IgD-negative memory B cell (primary cell): ENCODE measurements around the gene PSG11. TPM values are rescaled to one million over a fixed set of nuclear protein-coding genes. Genes with fewer than 3 reads are reported as not detected.
"Not testable (repeated sequence)": the region's sequence is repeated elsewhere in the genome, so short reads cannot be mapped to it uniquely, and the experiment has no call there.

Experiments used
- H3K27ac Mint-ChIP-seq, 3 donors: one replicate each; pipeline ENCODE4 v1.8.0; 2020 to 2022; ENCODE audit warnings: mild to moderate bottlenecking in 3 of 3, mixed read lengths in 3 of 3, moderate library complexity in 1 of 3
- H3K27me3 Mint-ChIP-seq: one replicate; pipeline ENCODE4 v1.8.0; 2021; ENCODE audit warnings: mixed read lengths
- H3K36me3 Mint-ChIP-seq: one replicate; pipeline ENCODE4 v1.8.0; 2020; ENCODE audit warnings: mild to moderate bottlenecking, mixed read lengths
- H3K4me1 Mint-ChIP-seq, 3 donors: one replicate each; pipeline ENCODE4 v1.8.0; 2020 to 2022; ENCODE audit warnings: mixed read lengths in 3 of 3, mild to moderate bottlenecking in 1 of 3
- H3K4me3 Mint-ChIP-seq, 4 donors: one replicate each; pipeline ENCODE4 v1.8.0; 2020 to 2022; ENCODE audit warnings: mild to moderate bottlenecking in 4 of 4, mixed read lengths in 4 of 4, moderate library complexity in 3 of 4
- H3K9me3 Mint-ChIP-seq, 3 donors: one replicate each; pipeline ENCODE4 v1.8.0; 2020 to 2021; ENCODE audit warnings: mixed read lengths in 3 of 3, mild to moderate bottlenecking in 1 of 3
- polyA plus RNA-seq: library from polyadenylated mRNA; unstranded; fragments of 300-500 nt; fragmentation: Illumina TruSeq; gene quantifications from one replicate; pipeline ENCODE4 v1.2.3, GENCODE V29; 2021

Gene PSG11
- polyA plus RNA-seq, 1 donor from 2014 or later: not detected

- H3K27ac Mint-ChIP-seq, H3K4me1 Mint-ChIP-seq, H3K36me3 Mint-ChIP-seq, H3K9me3 Mint-ChIP-seq, H3K27me3 Mint-ChIP-seq, H3K4me3 Mint-ChIP-seq: not testable (repeated sequence)
Measured at GRCh38 chr19:43004846-43005245, 21.4 kb downstream of the PSG11 start.

GRCh38 chr19:43003634-43004033, 22.6 kb downstream of the PSG11 start:
- not testable (repeated sequence) for H3K36me3 Mint-ChIP-seq

GRCh38 chr19:43002948-43003347, 23.3 kb downstream of the PSG11 start:
- H3K9me3 Mint-ChIP-seq, H3K36me3 Mint-ChIP-seq, H3K4me1 Mint-ChIP-seq, H3K27ac Mint-ChIP-seq, H3K4me3 Mint-ChIP-seq, H3K27me3 Mint-ChIP-seq: not testable (repeated sequence)

More at GRCh38 chr19:43003634-43004033, 22.6 kb downstream of the PSG11 start:
- not testable (repeated sequence) for H3K4me3 Mint-ChIP-seq, H3K27ac Mint-ChIP-seq, H3K27me3 Mint-ChIP-seq, H3K9me3 Mint-ChIP-seq, H3K4me1 Mint-ChIP-seq

GRCh38 chr19:42996161-42996560, 30.1 kb downstream of the PSG11 start:
- not testable (repeated sequence) for H3K27ac Mint-ChIP-seq, H3K4me1 Mint-ChIP-seq, H3K27me3 Mint-ChIP-seq, H3K36me3 Mint-ChIP-seq, H3K4me3 Mint-ChIP-seq, H3K9me3 Mint-ChIP-seq

GRCh38 chr19:42992029-42992604, 34.2 kb downstream of the PSG11 start:
- not testable (repeated sequence) for H3K4me3 Mint-ChIP-seq, H3K4me1 Mint-ChIP-seq, H3K36me3 Mint-ChIP-seq, H3K9me3 Mint-ChIP-seq, H3K27ac Mint-ChIP-seq, H3K27me3 Mint-ChIP-seq

GRCh38 chr19:42989851-42990250, 36.4 kb downstream of the PSG11 start:
- Mint-ChIP-seq H3K9me3 (peaks cover 0 to 7% (median 5%) of the 10 kb centered on the region in 3 donors), H3K4me1 (no peaks in the 10 kb centered on the region), H3K4me3 (no peak overlapping the region), H3K27me3 (peaks cover 10% of the 10 kb centered on the region), H3K27ac (no peak overlapping the region), H3K36me3 (no peaks in the 10 kb centered on the region)

- not testable (repeated sequence) for H3K36me3 Mint-ChIP-seq, H3K27ac Mint-ChIP-seq
- H3K27me3 Mint-ChIP-seq: peaks cover 10% of the 10 kb centered on the region
Measured at GRCh38 chr19:42989186-42989585, 37.1 kb downstream of the PSG11 start.

GRCh38 chr19:42988206-42988605, 38.1 kb downstream of the PSG11 start:
- not testable (repeated sequence) for H3K9me3 Mint-ChIP-seq, H3K36me3 Mint-ChIP-seq, H3K4me3 Mint-ChIP-seq, H3K27ac Mint-ChIP-seq, H3K4me1 Mint-ChIP-seq
- peaks cover 10% of the 10 kb centered on the region for H3K27me3 Mint-ChIP-seq

More at GRCh38 chr19:42989186-42989585, 37.1 kb downstream of the PSG11 start:
- H3K9me3 Mint-ChIP-seq, H3K4me1 Mint-ChIP-seq, H3K4me3 Mint-ChIP-seq: not testable (repeated sequence)

- Mint-ChIP-seq H3K9me3 (peaks cover 6 to 8% (median 6%) of the 10 kb centered on the region in 3 donors), H3K27me3 (peaks cover 8% of the 10 kb centered on the region), H3K4me1 (no peaks in the 10 kb centered on the region), H3K36me3 (no peaks in the 10 kb centered on the region), H3K4me3 (no peak overlapping the region), H3K27ac (no peak overlapping the region)
Measured at GRCh38 chr19:42985588-42985987, 40.7 kb downstream of the PSG11 start.

GRCh38 chr19:42982111-42982510, 44.2 kb downstream of the PSG11 start:
- H3K36me3 Mint-ChIP-seq, H3K4me1 Mint-ChIP-seq, H3K27me3 Mint-ChIP-seq, H3K27ac Mint-ChIP-seq, H3K4me3 Mint-ChIP-seq: not testable (repeated sequence)
- peaks cover 8 to 20% (median 8%) of the 10 kb centered on the region in 3 donors for H3K9me3 Mint-ChIP-seq

- not testable (repeated sequence) for H3K4me1 Mint-ChIP-seq, H3K27ac Mint-ChIP-seq, H3K36me3 Mint-ChIP-seq, H3K27me3 Mint-ChIP-seq, H3K4me3 Mint-ChIP-seq
- peaks cover 0 to 12% (median 9%) of the 10 kb centered on the region in 3 donors for H3K9me3 Mint-ChIP-seq
Measured at GRCh38 chr19:42971451-42971850, 54.8 kb downstream of the PSG11 start.

GRCh38 chr19:42965176-42965575, 61.1 kb downstream of the PSG11 start:
- Mint-ChIP-seq H3K4me3 (no peak overlapping the region), H3K27me3 (peaks cover 4% of the 10 kb centered on the region), H3K9me3 (peaks cover 0 to 14% (median 8%) of the 10 kb centered on the region in 3 donors), H3K27ac (no peak overlapping the region), H3K36me3 (no peaks in the 10 kb centered on the region), H3K4me1 (no peaks in the 10 kb centered on the region)

- peaks cover 0 to 9% (median 7%) of the 10 kb centered on the region in 3 donors for H3K9me3 Mint-ChIP-seq
- H3K4me1 Mint-ChIP-seq: no peaks in the 10 kb centered on the region
- peaks cover 4% of the 10 kb centered on the region for H3K27me3 Mint-ChIP-seq
Measured at GRCh38 chr19:42961119-42961518, 65.2 kb downstream of the PSG11 start.

More at GRCh38 chr19:42961119-42961518, 65.2 kb downstream of the PSG11 start:
- Mint-ChIP-seq H3K27ac (no peak overlapping the region), H3K36me3 (no peaks in the 10 kb centered on the region), H3K4me3 (no peak overlapping the region)

Other genes starting within 250 kb of the PSG11 start
- not detected for gene PSG1, start 146.8 kb downstream of the PSG11 start, polyA plus RNA-seq
- not detected for gene PSG6, start 108.6 kb downstream of the PSG11 start, polyA plus RNA-seq
- gene PSG7, start 89.3 kb downstream of the PSG11 start, polyA plus RNA-seq: not detected
- not detected for gene PSG2, start 56.2 kb upstream of the PSG11 start, polyA plus RNA-seq
- gene PSG5, start 160.1 kb upstream of the PSG11 start, polyA plus RNA-seq: not detected
- gene PSG4, start 179.2 kb upstream of the PSG11 start, polyA plus RNA-seq: not detected
- not detected for gene PSG9, start 243.1 kb upstream of the PSG11 start, polyA plus RNA-seq